ENCODE data around the gene NOTCH1.

Gene NOTCH1

DNA sequence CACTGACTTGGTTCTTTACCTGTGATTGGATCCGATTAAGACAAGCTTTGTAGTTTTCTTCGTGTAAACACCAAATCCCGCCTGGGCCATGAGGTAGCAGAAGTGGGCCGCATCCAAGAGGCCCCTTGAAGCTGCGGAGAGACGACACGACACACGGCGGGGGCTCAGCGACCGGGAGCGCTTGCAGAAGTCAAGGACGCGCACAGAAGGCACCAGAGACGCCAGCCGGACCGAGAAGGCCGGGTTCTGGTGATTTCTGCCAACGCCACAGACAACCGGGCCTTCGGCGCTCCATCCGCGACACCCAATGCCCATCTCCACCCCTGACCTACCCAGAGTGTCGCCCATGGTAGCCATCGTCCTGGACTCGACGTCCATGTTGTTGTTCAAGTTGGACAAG lies 86.4 kb downstream of the NOTCH1 start:
- DNase-seq (ENCODE audit: low read depth in 1 of 2, low spot score in 1 of 2), result no peak
- TF ChIP-seq, protein P1, sequence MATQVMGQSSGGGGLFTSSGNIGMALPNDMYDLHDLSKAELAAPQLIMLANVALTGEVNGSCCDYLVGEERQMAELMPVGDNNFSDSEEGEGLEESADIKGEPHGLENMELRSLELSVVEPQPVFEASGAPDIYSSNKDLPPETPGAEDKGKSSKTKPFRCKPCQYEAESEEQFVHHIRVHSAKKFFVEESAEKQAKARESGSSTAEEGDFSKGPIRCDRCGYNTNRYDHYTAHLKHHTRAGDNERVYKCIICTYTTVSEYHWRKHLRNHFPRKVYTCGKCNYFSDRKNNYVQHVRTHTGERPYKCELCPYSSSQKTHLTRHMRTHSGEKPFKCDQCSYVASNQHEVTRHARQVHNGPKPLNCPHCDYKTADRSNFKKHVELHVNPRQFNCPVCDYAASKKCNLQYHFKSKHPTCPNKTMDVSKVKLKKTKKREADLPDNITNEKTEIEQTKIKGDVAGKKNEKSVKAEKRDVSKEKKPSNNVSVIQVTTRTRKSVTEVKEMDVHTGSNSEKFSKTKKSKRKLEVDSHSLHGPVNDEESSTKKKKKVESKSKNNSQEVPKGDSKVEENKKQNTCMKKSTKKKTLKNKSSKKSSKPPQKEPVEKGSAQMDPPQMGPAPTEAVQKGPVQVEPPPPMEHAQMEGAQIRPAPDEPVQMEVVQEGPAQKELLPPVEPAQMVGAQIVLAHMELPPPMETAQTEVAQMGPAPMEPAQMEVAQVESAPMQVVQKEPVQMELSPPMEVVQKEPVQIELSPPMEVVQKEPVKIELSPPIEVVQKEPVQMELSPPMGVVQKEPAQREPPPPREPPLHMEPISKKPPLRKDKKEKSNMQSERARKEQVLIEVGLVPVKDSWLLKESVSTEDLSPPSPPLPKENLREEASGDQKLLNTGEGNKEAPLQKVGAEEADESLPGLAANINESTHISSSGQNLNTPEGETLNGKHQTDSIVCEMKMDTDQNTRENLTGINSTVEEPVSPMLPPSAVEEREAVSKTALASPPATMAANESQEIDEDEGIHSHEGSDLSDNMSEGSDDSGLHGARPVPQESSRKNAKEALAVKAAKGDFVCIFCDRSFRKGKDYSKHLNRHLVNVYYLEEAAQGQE (IDR thresholded peaks at IDR 0.05; ENCODE audit: insufficient replicate concordance, low read depth), result no peak
- TF ChIP-seq SPI1 (IDR thresholded peaks at IDR 0.05; ENCODE audit: borderline replicate concordance, low read depth), result no peak
- TF ChIP-seq, protein P2, sequence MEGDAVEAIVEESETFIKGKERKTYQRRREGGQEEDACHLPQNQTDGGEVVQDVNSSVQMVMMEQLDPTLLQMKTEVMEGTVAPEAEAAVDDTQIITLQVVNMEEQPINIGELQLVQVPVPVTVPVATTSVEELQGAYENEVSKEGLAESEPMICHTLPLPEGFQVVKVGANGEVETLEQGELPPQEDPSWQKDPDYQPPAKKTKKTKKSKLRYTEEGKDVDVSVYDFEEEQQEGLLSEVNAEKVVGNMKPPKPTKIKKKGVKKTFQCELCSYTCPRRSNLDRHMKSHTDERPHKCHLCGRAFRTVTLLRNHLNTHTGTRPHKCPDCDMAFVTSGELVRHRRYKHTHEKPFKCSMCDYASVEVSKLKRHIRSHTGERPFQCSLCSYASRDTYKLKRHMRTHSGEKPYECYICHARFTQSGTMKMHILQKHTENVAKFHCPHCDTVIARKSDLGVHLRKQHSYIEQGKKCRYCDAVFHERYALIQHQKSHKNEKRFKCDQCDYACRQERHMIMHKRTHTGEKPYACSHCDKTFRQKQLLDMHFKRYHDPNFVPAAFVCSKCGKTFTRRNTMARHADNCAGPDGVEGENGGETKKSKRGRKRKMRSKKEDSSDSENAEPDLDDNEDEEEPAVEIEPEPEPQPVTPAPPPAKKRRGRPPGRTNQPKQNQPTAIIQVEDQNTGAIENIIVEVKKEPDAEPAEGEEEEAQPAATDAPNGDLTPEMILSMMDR (IDR thresholded peaks at IDR 0.05; ENCODE audit: insufficient read depth, low read length), result no peak
- TF ChIP-seq GABPA (IDR thresholded peaks at IDR 0.05; ENCODE audit: low read depth), result no peak
- TF ChIP-seq POLR2AphosphoS5 (IDR thresholded peaks at IDR 0.05; ENCODE audit: low read depth), result no peak
- no peak overlapping the region for H3K4me3 ChIP-seq (replicated peaks; ENCODE audit: insufficient read depth, low read length)
- no peak overlapping the region for H3K27ac ChIP-seq (replicated peaks)
- no peaks in the 10 kb centered on the region for H3K27me3 ChIP-seq (ENCODE audit: insufficient read depth, poor library complexity, severe bottlenecking)

DNA sequence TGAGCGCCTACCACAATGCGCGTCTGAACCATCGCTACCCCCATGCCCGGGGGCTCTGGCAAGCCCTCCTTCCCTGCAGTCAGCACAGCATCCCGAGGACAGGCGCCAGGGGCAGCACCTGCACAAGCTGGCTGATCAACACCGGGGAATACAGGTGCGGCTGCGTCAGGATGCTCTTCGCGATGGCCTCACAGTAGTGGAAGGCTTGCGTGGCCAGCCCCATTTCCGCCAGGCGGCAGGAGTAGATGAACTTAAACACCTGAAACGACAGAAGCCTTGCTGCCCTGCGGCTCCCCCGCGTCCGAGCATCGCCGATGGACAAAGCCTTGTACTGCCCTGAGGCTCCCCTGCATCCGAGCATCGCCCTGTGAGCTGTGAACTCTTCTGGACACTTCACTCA lies 88.5 kb downstream of the NOTCH1 start:
- no peak for TF ChIP-seq POLR2AphosphoS5 (IDR thresholded peaks at IDR 0.05; ENCODE audit: low read depth)
- TF ChIP-seq SPI1 (IDR thresholded peaks at IDR 0.05; ENCODE audit: borderline replicate concordance, low read depth), result no peak
- TF ChIP-seq GABPA (IDR thresholded peaks at IDR 0.05; ENCODE audit: low read depth), result no peak
- TF ChIP-seq, protein P1 (IDR thresholded peaks at IDR 0.05; ENCODE audit: insufficient replicate concordance, low read depth), result no peak
- TF ChIP-seq, protein P2 (IDR thresholded peaks at IDR 0.05; ENCODE audit: insufficient read depth, low read length), result no peak
- no peaks in the 10 kb centered on the region for H3K27me3 ChIP-seq (ENCODE audit: insufficient read depth, poor library complexity, severe bottlenecking)
- no peak for DNase-seq (ENCODE audit: low read depth in 1 of 2, low spot score in 1 of 2)
- H3K27ac ChIP-seq (replicated peaks), result no peak overlapping the region
- H3K4me3 ChIP-seq (replicated peaks; ENCODE audit: insufficient read depth, low read length), result no peak overlapping the region

GRCh38 chr9:136456258-136456657 lies 89.6 kb downstream of the NOTCH1 start:
- no peak overlapping the region for H3K27ac ChIP-seq (replicated peaks)
- H3K4me3 ChIP-seq (replicated peaks; ENCODE audit: insufficient read depth, low read length), result no peak overlapping the region
- no peak for DNase-seq (ENCODE audit: low read depth in 1 of 2, low spot score in 1 of 2)
- TF ChIP-seq GABPA (IDR thresholded peaks at IDR 0.05; ENCODE audit: low read depth) (no peak), POLR2AphosphoS5 (IDR thresholded peaks at IDR 0.05; ENCODE audit: low read depth) (no peak), SPI1 (IDR thresholded peaks at IDR 0.05; ENCODE audit: borderline replicate concordance, low read depth) (no peak)
- TF ChIP-seq, protein P2 (IDR thresholded peaks at IDR 0.05; ENCODE audit: insufficient read depth, low read length), result no peak
- TF ChIP-seq, protein P1 (IDR thresholded peaks at IDR 0.05; ENCODE audit: insufficient replicate concordance, low read depth), result no peak
- no peaks in the 10 kb centered on the region for H3K27me3 ChIP-seq (ENCODE audit: insufficient read depth, poor library complexity, severe bottlenecking)

Measured in HL-60 (cell line).